Measurements from ENCODE around the gene STPG3.

The STPG3 gene

GRCh38 chr9:137295238-137295811, 44.2 kb downstream of the STPG3 start:
- H3K4me3 ChIP-seq (ENCODE audit: low read depth, low read length): peak overlapping the region; percentile 50
- H3K9ac ChIP-seq (ENCODE audit: low read depth, low read length): no peak overlapping the region
- no peaks in the 10 kb centered on the region for H3K9me3 ChIP-seq (ENCODE audit: control insufficient read depth, insufficient read depth, low read length)
- H3K4me1 ChIP-seq (ENCODE audit: control insufficient read depth, insufficient read depth, low read length): peaks cover 9% of the 10 kb centered on the region
- peaks cover 9% of the 10 kb centered on the region for H3K27me3 ChIP-seq (ENCODE audit: control insufficient read depth, insufficient read depth, low read length)
- H3K36me3 ChIP-seq (ENCODE audit: control insufficient read depth, insufficient read depth, low read length): no peaks in the 10 kb centered on the region

GRCh38 chr9:137295849-137296669, 45.0 kb downstream of the STPG3 start:
- Histone ChIP-seq H3K36me3 (ENCODE audit: control insufficient read depth, insufficient read depth, low read length) (no peaks in the 10 kb centered on the region), H3K9ac (ENCODE audit: low read depth, low read length) (peak overlapping the region; percentile 37), H3K27me3 (ENCODE audit: control insufficient read depth, insufficient read depth, low read length) (peaks cover 9% of the 10 kb centered on the region), H3K4me1 (ENCODE audit: control insufficient read depth, insufficient read depth, low read length) (peaks cover 9% of the 10 kb centered on the region), H3K4me3 (ENCODE audit: low read depth, low read length) (peak overlapping the region; percentile 41), H3K9me3 (ENCODE audit: control insufficient read depth, insufficient read depth, low read length) (no peaks in the 10 kb centered on the region)

- Histone ChIP-seq H3K4me1 (ENCODE audit: control insufficient read depth, insufficient read depth, low read length) (peaks cover 9% of the 10 kb centered on the region), H3K36me3 (ENCODE audit: control insufficient read depth, insufficient read depth, low read length) (no peaks in the 10 kb centered on the region), H3K9ac (ENCODE audit: low read depth, low read length) (peak overlapping the region; percentile 37), H3K9me3 (ENCODE audit: control insufficient read depth, insufficient read depth, low read length) (no peaks in the 10 kb centered on the region), H3K4me3 (ENCODE audit: low read depth, low read length) (peak overlapping the region; percentile 41), H3K27me3 (ENCODE audit: control insufficient read depth, insufficient read depth, low read length) (peaks cover 9% of the 10 kb centered on the region)
These were observed 45.9 kb downstream of the STPG3 start for GRCh38 chr9:137296670-137297664.

GRCh38 chr9:137297966-137298365, 46.9 kb downstream of the STPG3 start:
- Histone ChIP-seq H3K9ac (ENCODE audit: low read depth, low read length) (no peak overlapping the region), H3K9me3 (ENCODE audit: control insufficient read depth, insufficient read depth, low read length) (no peaks in the 10 kb centered on the region), H3K36me3 (ENCODE audit: control insufficient read depth, insufficient read depth, low read length) (no peaks in the 10 kb centered on the region), H3K4me1 (ENCODE audit: control insufficient read depth, insufficient read depth, low read length) (peaks cover 10% of the 10 kb centered on the region), H3K27me3 (ENCODE audit: control insufficient read depth, insufficient read depth, low read length) (peaks cover 10% of the 10 kb centered on the region), H3K4me3 (ENCODE audit: low read depth, low read length) (no peak overlapping the region)

- H3K4me3 ChIP-seq (ENCODE audit: low read depth, low read length): peak overlapping the region; percentile 88
- H3K4me1 ChIP-seq (ENCODE audit: control insufficient read depth, insufficient read depth, low read length): peaks cover 12% of the 10 kb centered on the region
These were observed 47.5 kb downstream of the STPG3 start for GRCh38 chr9:137298401-137299202.

GRCh38 chr9:137299203-137299565, 48.1 kb downstream of the STPG3 start:
- Histone ChIP-seq H3K36me3 (ENCODE audit: control insufficient read depth, insufficient read depth, low read length) (no peaks in the 10 kb centered on the region), H3K27me3 (ENCODE audit: control insufficient read depth, insufficient read depth, low read length) (peaks cover 12% of the 10 kb centered on the region), H3K4me1 (ENCODE audit: control insufficient read depth, insufficient read depth, low read length) (peaks cover 12% of the 10 kb centered on the region), H3K4me3 (ENCODE audit: low read depth, low read length) (peak overlapping the region; percentile 88), H3K9me3 (ENCODE audit: control insufficient read depth, insufficient read depth, low read length) (no peaks in the 10 kb centered on the region), H3K9ac (ENCODE audit: low read depth, low read length) (no peak overlapping the region)

More at GRCh38 chr9:137298401-137299202, 47.5 kb downstream of the STPG3 start:
- Histone ChIP-seq H3K9me3 (ENCODE audit: control insufficient read depth, insufficient read depth, low read length) (no peaks in the 10 kb centered on the region), H3K36me3 (ENCODE audit: control insufficient read depth, insufficient read depth, low read length) (no peaks in the 10 kb centered on the region), H3K27me3 (ENCODE audit: control insufficient read depth, insufficient read depth, low read length) (peaks cover 11% of the 10 kb centered on the region), H3K9ac (ENCODE audit: low read depth, low read length) (peak overlapping the region; percentile 41)

- H3K4me1 ChIP-seq (ENCODE audit: control insufficient read depth, insufficient read depth, low read length): peaks cover 12% of the 10 kb centered on the region
- H3K9ac ChIP-seq (ENCODE audit: low read depth, low read length): no peak overlapping the region
- no peaks in the 10 kb centered on the region for H3K36me3 ChIP-seq (ENCODE audit: control insufficient read depth, insufficient read depth, low read length)
- peak overlapping the region; percentile 88 for H3K4me3 ChIP-seq (ENCODE audit: low read depth, low read length)
- no peaks in the 10 kb centered on the region for H3K9me3 ChIP-seq (ENCODE audit: control insufficient read depth, insufficient read depth, low read length)
- H3K27me3 ChIP-seq (ENCODE audit: control insufficient read depth, insufficient read depth, low read length): peaks cover 10% of the 10 kb centered on the region
These were observed 48.9 kb downstream of the STPG3 start for GRCh38 chr9:137299938-137300337.

- Histone ChIP-seq H3K36me3 (ENCODE audit: control insufficient read depth, insufficient read depth, low read length) (no peaks in the 10 kb centered on the region), H3K27me3 (ENCODE audit: control insufficient read depth, insufficient read depth, low read length) (peaks cover 8% of the 10 kb centered on the region), H3K4me1 (ENCODE audit: control insufficient read depth, insufficient read depth, low read length) (peaks cover 12% of the 10 kb centered on the region), H3K9me3 (ENCODE audit: control insufficient read depth, insufficient read depth, low read length) (no peaks in the 10 kb centered on the region), H3K4me3 (ENCODE audit: low read depth, low read length) (peak overlapping the region; percentile 88), H3K9ac (ENCODE audit: low read depth, low read length) (peak overlapping the region; percentile 70)
These were observed 49.5 kb downstream of the STPG3 start for GRCh38 chr9:137300567-137301080.

- Histone ChIP-seq H3K4me1 (ENCODE audit: control insufficient read depth, insufficient read depth, low read length) (peaks cover 12% of the 10 kb centered on the region), H3K9me3 (ENCODE audit: control insufficient read depth, insufficient read depth, low read length) (no peaks in the 10 kb centered on the region), H3K27me3 (ENCODE audit: control insufficient read depth, insufficient read depth, low read length) (peaks cover 8% of the 10 kb centered on the region), H3K9ac (ENCODE audit: low read depth, low read length) (peak overlapping the region; percentile 70), H3K36me3 (ENCODE audit: control insufficient read depth, insufficient read depth, low read length) (no peaks in the 10 kb centered on the region), H3K4me3 (ENCODE audit: low read depth, low read length) (peak overlapping the region; percentile 88)
These were observed 50.2 kb downstream of the STPG3 start for GRCh38 chr9:137301081-137301947.

GRCh38 chr9:137302118-137302448, 51.0 kb downstream of the STPG3 start, which contains the start of gene NRARP:
Gene NRARP, minus strand, starts transcription at chr9:137302271. Its CDS starts 343 bp downstream, at chr9:137301928.
- H3K9me3 ChIP-seq (ENCODE audit: control insufficient read depth, insufficient read depth, low read length): no peaks in the 10 kb centered on the region
- H3K4me1 ChIP-seq (ENCODE audit: control insufficient read depth, insufficient read depth, low read length): peaks cover 12% of the 10 kb centered on the region
- H3K36me3 ChIP-seq (ENCODE audit: control insufficient read depth, insufficient read depth, low read length): no peaks in the 10 kb centered on the region
- peak within 1 kb of the TSS; percentile 88 for H3K4me3 ChIP-seq (ENCODE audit: low read depth, low read length)
- peaks cover 5% of the 10 kb centered on the region for H3K27me3 ChIP-seq (ENCODE audit: control insufficient read depth, insufficient read depth, low read length)
- H3K9ac ChIP-seq (ENCODE audit: low read depth, low read length): peak within 1 kb of the TSS; percentile 70
